K562 (cell line): Measurements from ENCODE around the gene PPP1R14C. TPM values are rescaled to one million over a fixed set of nuclear protein-coding genes. Genes with fewer than 3 reads are reported as not detected.

Experiments used
- BDP1 ChIP-seq: IDR thresholded peaks from 3 replicates; pipeline ENCODE4 v1.6.1; 2011; ENCODE audit not compliant: insufficient read length, insufficient read depth
- DNMT1 ChIP-seq: fragments of 450-650 bp; IDR thresholded peaks from 2 replicates; pipeline ENCODE4 v1.6.1; 2016; ENCODE audit warnings: antibody characterized with exemption, mild to moderate bottlenecking
- FOXA1 ChIP-seq: fragments of 450-650 bp; IDR thresholded peaks from 2 replicates; pipeline ENCODE4 v1.6.1; 2016; ENCODE audit warnings: mild to moderate bottlenecking, borderline replicate concordance
- HNRNPK ChIP-seq: fragments of 200-400 bp; formaldehyde crosslinking; IDR thresholded peaks from one replicate; pipeline ENCODE4 v1.6.1; 2018; ENCODE audit warnings: mild to moderate bottlenecking, low read depth, low read length; ENCODE audit not compliant: poor library complexity, severe bottlenecking
- MAFF ChIP-seq: IDR thresholded peaks from 2 replicates; pipeline ENCODE4 v1.6.1; 2012; ENCODE audit warnings: low read length, improper control_type of control experiment
- MCM3 ChIP-seq: fragments of 450-650 bp; IDR thresholded peaks from 2 replicates; pipeline ENCODE4 v1.6.1; 2016
- NFRKB ChIP-seq: fragments of 450-650 bp; IDR thresholded peaks from 2 replicates; pipeline ENCODE4 v1.6.1; 2016; ENCODE audit warnings: low read depth
- PML ChIP-seq: IDR thresholded peaks from 2 replicates; pipeline ENCODE4 v1.6.1; 2012; ENCODE audit warnings: low read length, inconsistent platforms
- POLR2B ChIP-seq: fragments of 450-650 bp; IDR thresholded peaks from 2 replicates; pipeline ENCODE4 v1.6.1; 2018; ENCODE audit warnings: low read depth; ENCODE audit not compliant: partially characterized antibody
- RBM25 ChIP-seq: fragments of 200-400 bp; formaldehyde crosslinking; IDR thresholded peaks from 2 replicates; pipeline ENCODE4 v1.6.1; 2018; ENCODE audit warnings: low read length, low read depth, moderate library complexity; ENCODE audit not compliant: severe bottlenecking
- RNF2 ChIP-seq: sonication (generic); IDR thresholded peaks from 2 replicates; pipeline ENCODE4 v1.6.1; 2016
- SFPQ ChIP-seq: fragments of 200-400 bp; formaldehyde crosslinking; IDR thresholded peaks from 2 replicates; pipeline ENCODE4 v1.6.1; 2017; ENCODE audit warnings: mild to moderate bottlenecking, low read depth, low read length, moderate library complexity
- STAT6 ChIP-seq: sonication (generic); formaldehyde crosslinking; IDR thresholded peaks from 2 replicates; pipeline ENCODE4 v1.8.1; 2023; ENCODE audit warnings: mild to moderate bottlenecking, missing genetic modification reagents
- TEAD4 ChIP-seq, 2 experiments: sonication (generic) in 1 of 2; formaldehyde crosslinking in 1 of 2; IDR thresholded peaks; 2 replicates each; pipeline versions ENCODE4 v1.6.1 to v1.8.0; 2012 to 2022; ENCODE audit warnings: borderline replicate concordance in 1 of 2, inconsistent platforms in 1 of 2, low read length in 1 of 2, mild to moderate bottlenecking in 1 of 2, missing genetic modification reagents in 1 of 2
- THAP12 ChIP-seq: fragments of 250-450 bp; sonication (Bioruptor Pico); IDR thresholded peaks from 2 replicates; pipeline ENCODE4 v1.9.0; 2021; ENCODE audit warnings: mild to moderate bottlenecking, inconsistent platforms
- U2AF1 ChIP-seq: fragments of 200-400 bp; formaldehyde crosslinking; optimal IDR thresholded peaks from 2 replicates; pipeline ENCODE3; 2017; ENCODE audit warnings: mild to moderate bottlenecking, low read depth, low read length, moderate library complexity
- ZBED1 ChIP-seq: IDR thresholded peaks from 2 replicates; pipeline ENCODE4 v1.6.1; 2014
- ZNF280B ChIP-seq: fragments of 250-450 bp; sonication (Bioruptor Pico); IDR thresholded peaks from 2 replicates; pipeline ENCODE4 v1.5.1; 2021; ENCODE audit warnings: mild to moderate bottlenecking
- ZNF551 ChIP-seq: fragments of 250-450 bp; sonication (Bioruptor Pico); IDR thresholded peaks from 2 replicates; pipeline ENCODE4 v1.5.0; 2021; ENCODE audit warnings: mild to moderate bottlenecking, moderate library complexity
- ZNF589 ChIP-seq: fragments of 200-800 bp; sonication (Bioruptor generic); IDR thresholded peaks from 2 replicates; pipeline ENCODE4 v1.6.1; 2016; ENCODE audit warnings: low read depth, missing genetic modification characterization, missing compliant biosample characterization
- polyA plus RNA-seq, 8 experiments: library from polyadenylated mRNA; depleted of rRNA in 4 of 8; stranded (reverse) in 5 of 8; unstranded in 3 of 8; fragments of >200 nt; fragmentation: Nextera tagmentation in 2 of 8; fragmentation: Illumina TruSeq in 1 of 8; extraction: Ambion mirVana in 2 of 8; extraction: Trizol in 1 of 8; gene quantifications; 2 replicates each; pipeline versions ENCODE4 v1.2.1 to v1.2.3, GENCODE V29; 2011 to 2014; ENCODE audit warnings: inconsistent platforms in 1 of 8, missing spikeins in 1 of 8
- total RNA-seq, 7 experiments: library from RNA; depleted of rRNA in 6 of 7; stranded (reverse); fragments of >200 nt in 6 of 7; fragmentation: Illumina TruSeq in 2 of 7; extraction: Trizol in 2 of 7; gene quantifications; 2 replicates each; pipeline versions ENCODE4 v1.2.1 to v1.2.3, GENCODE V29; 2011 to 2021; ENCODE audit warnings: low replicate concordance in 1 of 7

The PPP1R14C gene
- total and polyA plus RNA-seq, 9 of the 15 experiments (the other 6 are each of a cell fraction or from before 2014, with no cell fraction given), result 4.5 to 16.6 (median 11.9) TPM

- TF ChIP-seq FOXA1 (no peak), ZBED1 (no peak), MCM3 (no peak), SFPQ (no peak), THAP12 (CRISPR knock-in tag) (no peak), HNRNPK (no peak), RNF2 (peak; percentile 41; the same call in 1 of the 2 replicates), BDP1 (no peak), NFRKB (0 out of 2 replicates have a peak, but pooled peaks have one; percentile 41), POLR2B (no peak), MAFF (no peak), ZNF589 (0 out of 2 replicates have a peak, but pooled peaks have one; percentile 43), RBM25 (no peak), U2AF1 (no peak), TEAD4 (IDR thresholded peaks at IDR 0.05; ENCODE audit: low read length) (peak; percentile 10; the same call in 1 of the 2 replicates), TEAD4 (CRISPR knock-in tag; IDR thresholded peaks at IDR 0.05; ENCODE audit: borderline replicate concordance) (no peak), STAT6 (CRISPR knock-in tag) (no peak), ZNF280B (CRISPR knock-in tag) (no peak), PML (no peak), ZNF551 (CRISPR knock-in tag) (no peak), DNMT1 (no peak)
These were observed 43.5 kb downstream of the PPP1R14C start (continued) for GRCh38 chr6:150186129-150186898.
